ENCODE measurements around the gene GNAT3. TPM values are rescaled to one million over a fixed set of nuclear protein-coding genes. Genes with fewer than 3 reads are reported as not detected.

Gene GNAT3
- total and polyA plus RNA-seq, 2 donors (not counting 3 experiments of a cell fraction or from before 2014, with no cell fraction given) = not detected

DNA sequence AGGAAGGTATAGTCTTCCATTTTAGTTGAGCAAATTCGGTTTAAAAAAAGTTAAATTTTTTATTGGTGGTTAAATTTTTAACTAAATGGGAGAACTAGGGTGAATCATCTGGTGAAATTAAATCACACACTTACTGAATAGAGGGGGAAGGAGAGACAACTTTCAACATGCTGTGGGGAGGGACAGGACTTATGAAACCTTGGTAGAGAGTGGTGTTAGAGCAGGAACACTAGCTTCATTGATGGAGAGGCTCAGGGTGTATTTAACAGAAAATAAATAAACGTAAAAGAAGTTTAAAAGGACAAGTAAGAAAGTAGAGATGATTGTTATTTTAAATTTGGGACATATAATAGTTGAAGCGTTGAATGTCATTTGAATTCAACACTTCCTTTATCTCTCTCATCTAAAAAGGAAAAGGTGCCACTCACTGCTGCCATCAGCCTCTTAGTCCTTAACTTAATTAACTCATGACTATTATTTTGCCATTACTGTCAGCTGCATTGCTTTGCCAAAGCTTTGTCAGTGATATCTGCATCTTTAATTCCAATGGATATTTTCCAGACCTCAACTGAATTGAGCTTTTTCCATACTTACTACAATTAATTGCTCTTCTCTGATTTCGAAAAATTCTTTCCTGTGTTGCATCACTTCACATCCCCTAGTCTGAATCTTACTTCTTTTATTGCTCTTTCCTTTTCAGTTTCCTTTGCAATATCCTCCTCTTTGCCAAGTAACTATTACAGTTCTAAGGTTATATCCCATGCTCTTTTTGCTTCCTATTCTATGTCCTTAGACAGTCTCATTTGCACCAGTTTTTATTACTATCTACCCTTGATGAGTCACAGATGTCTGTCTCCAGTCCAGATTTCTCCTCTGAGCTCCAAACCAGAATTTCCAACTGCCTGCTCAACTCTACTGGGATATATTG lies 71.7 kb downstream of the GNAT3 start:
- Histone ChIP-seq H3K27ac (ENCODE audit: insufficient read depth, low read depth, low read length) (no peak overlapping the region), H3K36me3 (ENCODE audit: control insufficient read depth in 2 of 2, extremely low read depth in 1 of 2, insufficient read depth in 2 of 2, low read length in 2 of 2) (no peaks in the 10 kb centered on the region), H3K79me2 (ENCODE audit: control insufficient read depth, insufficient read depth, low read length) (no peaks in the 10 kb centered on the region), H3K9me3 (replicated peaks; ENCODE audit: control insufficient read depth, insufficient read depth, low read length) (no peaks in the 10 kb centered on the region), H3K9ac (replicated peaks; ENCODE audit: extremely low read depth, insufficient read depth, low read length) (no peak overlapping the region), H2AFZ (ENCODE audit: low read depth, low read length) (no peak overlapping the region), H3K4me3 (replicated peaks in 1 of 3; ENCODE audit: insufficient read depth in 1 of 3, low read depth in 1 of 3, low read length in 3 of 3) (no peak overlapping the region), H3K27me3 (ENCODE audit: control insufficient read depth in 2 of 2, insufficient read depth in 2 of 2, low read length in 2 of 2) (no peaks in the 10 kb centered on the region), H3K4me2 (ENCODE audit: insufficient read depth, low read length) (no peak overlapping the region), H3K9me1 (replicated peaks; ENCODE audit: control insufficient read depth, extremely low read depth, insufficient read depth, low read length) (no peaks in the 10 kb centered on the region), H4K20me1 (replicated peaks; ENCODE audit: control insufficient read depth, extremely low read depth, insufficient read depth, low read length) (no peaks in the 10 kb centered on the region), H3K4me1 (ENCODE audit: control insufficient read depth, extremely low read depth, insufficient read depth, low read length) (no peaks in the 10 kb centered on the region)
- TF ChIP-seq FOS (IDR thresholded peaks at IDR 0.05; ENCODE audit: borderline replicate concordance, insufficient read depth, low read length) (peak; percentile 64), POLR2A (IDR thresholded peaks at IDR 0.05; ENCODE audit: low read depth, low read length) (no peak), POLR2AphosphoS5 (IDR thresholded peaks at IDR 0.05; ENCODE audit: insufficient read depth, low read depth, low read length) (no peak), EZH2 (IDR thresholded peaks at IDR 0.05; ENCODE audit: borderline replicate concordance, low read depth, low read length, severe bottlenecking) (no peak), MYC (IDR thresholded peaks at IDR 0.05; ENCODE audit: low read depth, low read length) (no peak), GATA2 (IDR thresholded peaks at IDR 0.05; ENCODE audit: insufficient read depth, insufficient read length, low read depth, low read length) (peak; percentile 19)
- dilution Hi-C loops (cut with MboI; ENCODE audit: extremely low pct_ligation_motif_present, low sequenced_read_pairs) (no loop called here), intact Hi-C loops (cut with micrococcal nuclease) (no loop called here)
- ChIA-PET POLR2A (no interaction called here), CTCF (interaction anchor here (1.0 to 1.5 kb wide), 5 partner anchors 9 to 380 kb away, joined by 3 to 7 read pairs (median 4); no protein-coding TSS in a partner anchor)
- DNase-seq (ENCODE audit: low read depth, low spot score) (peak; percentile 31), FAIRE-seq (no peak)
- BruUV-seq (replicated peaks) = no TSS peak

DNA sequence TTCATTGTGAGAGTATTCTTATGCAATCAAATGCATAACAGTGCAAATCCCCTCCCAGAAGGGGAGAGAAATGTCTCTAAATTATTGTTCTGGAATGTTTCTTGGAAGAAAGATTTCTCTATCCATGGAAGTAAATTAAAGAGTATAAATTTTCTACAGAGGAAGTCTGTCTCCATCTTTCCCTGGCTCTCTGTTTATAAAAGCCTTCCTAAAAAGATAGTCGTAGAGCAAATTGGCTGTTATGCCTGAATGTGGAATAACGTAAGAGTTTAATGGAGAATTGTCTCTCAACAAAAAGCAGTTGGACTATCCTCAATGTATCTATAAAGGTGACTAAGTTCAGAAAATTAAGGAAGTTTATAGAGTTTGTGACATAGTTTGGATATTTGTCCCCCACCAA lies 76.3 kb downstream of the GNAT3 start:
- CTCF ChIA-PET = interaction anchor here (1.3 kb wide), 1 partner anchor 43 kb away, joined by 3 read pairs; no protein-coding TSS in a partner anchor
- H3K9me3 ChIP-seq (replicated peaks; ENCODE audit: control insufficient read depth, insufficient read depth, low read length) = no peaks in the 10 kb centered on the region
- POLR2A ChIA-PET = no interaction called here

More for the DNA sequence above, 76.3 kb downstream of the GNAT3 start:
- Histone ChIP-seq H3K79me2 (ENCODE audit: control insufficient read depth, insufficient read depth, low read length) (no peaks in the 10 kb centered on the region), H3K4me1 (ENCODE audit: control insufficient read depth, extremely low read depth, insufficient read depth, low read length) (no peaks in the 10 kb centered on the region), H3K36me3 (ENCODE audit: control insufficient read depth in 2 of 2, extremely low read depth in 1 of 2, insufficient read depth in 2 of 2, low read length in 2 of 2) (no peaks in the 10 kb centered on the region), H4K20me1 (replicated peaks; ENCODE audit: control insufficient read depth, extremely low read depth, insufficient read depth, low read length) (no peaks in the 10 kb centered on the region), H3K4me3 (replicated peaks in 1 of 3; ENCODE audit: insufficient read depth in 1 of 3, low read depth in 1 of 3, low read length in 3 of 3) (no peak overlapping the region), H3K4me2 (ENCODE audit: insufficient read depth, low read length) (no peak overlapping the region), H3K9ac (replicated peaks; ENCODE audit: extremely low read depth, insufficient read depth, low read length) (no peak overlapping the region), H2AFZ (ENCODE audit: low read depth, low read length) (no peak overlapping the region), H3K9me1 (replicated peaks; ENCODE audit: control insufficient read depth, extremely low read depth, insufficient read depth, low read length) (no peaks in the 10 kb centered on the region), H3K27ac (ENCODE audit: insufficient read depth, low read depth, low read length) (no peak overlapping the region), H3K27me3 (ENCODE audit: control insufficient read depth in 2 of 2, insufficient read depth in 2 of 2, low read length in 2 of 2) (no peaks in the 10 kb centered on the region)
- TF ChIP-seq FOS (IDR thresholded peaks at IDR 0.05; ENCODE audit: borderline replicate concordance, insufficient read depth, low read length) (no peak), GATA2 (IDR thresholded peaks at IDR 0.05; ENCODE audit: insufficient read depth, insufficient read length, low read depth, low read length) (no peak), MYC (IDR thresholded peaks at IDR 0.05; ENCODE audit: low read depth, low read length) (no peak)
- TF ChIP-seq, protein P1, sequence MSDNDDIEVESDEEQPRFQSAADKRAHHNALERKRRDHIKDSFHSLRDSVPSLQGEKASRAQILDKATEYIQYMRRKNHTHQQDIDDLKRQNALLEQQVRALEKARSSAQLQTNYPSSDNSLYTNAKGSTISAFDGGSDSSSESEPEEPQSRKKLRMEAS (IDR thresholded peaks at IDR 0.05; ENCODE audit: insufficient read depth, insufficient read length) = no peak
- TF ChIP-seq, protein P2, sequence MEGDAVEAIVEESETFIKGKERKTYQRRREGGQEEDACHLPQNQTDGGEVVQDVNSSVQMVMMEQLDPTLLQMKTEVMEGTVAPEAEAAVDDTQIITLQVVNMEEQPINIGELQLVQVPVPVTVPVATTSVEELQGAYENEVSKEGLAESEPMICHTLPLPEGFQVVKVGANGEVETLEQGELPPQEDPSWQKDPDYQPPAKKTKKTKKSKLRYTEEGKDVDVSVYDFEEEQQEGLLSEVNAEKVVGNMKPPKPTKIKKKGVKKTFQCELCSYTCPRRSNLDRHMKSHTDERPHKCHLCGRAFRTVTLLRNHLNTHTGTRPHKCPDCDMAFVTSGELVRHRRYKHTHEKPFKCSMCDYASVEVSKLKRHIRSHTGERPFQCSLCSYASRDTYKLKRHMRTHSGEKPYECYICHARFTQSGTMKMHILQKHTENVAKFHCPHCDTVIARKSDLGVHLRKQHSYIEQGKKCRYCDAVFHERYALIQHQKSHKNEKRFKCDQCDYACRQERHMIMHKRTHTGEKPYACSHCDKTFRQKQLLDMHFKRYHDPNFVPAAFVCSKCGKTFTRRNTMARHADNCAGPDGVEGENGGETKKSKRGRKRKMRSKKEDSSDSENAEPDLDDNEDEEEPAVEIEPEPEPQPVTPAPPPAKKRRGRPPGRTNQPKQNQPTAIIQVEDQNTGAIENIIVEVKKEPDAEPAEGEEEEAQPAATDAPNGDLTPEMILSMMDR (IDR thresholded peaks at IDR 0.05; ENCODE audit: extremely low read depth in 1 of 2, insufficient read depth in 1 of 2, low read depth in 1 of 2, low read length in 2 of 2) = no peak
- FAIRE-seq (no peak), DNase-seq (ENCODE audit: low read depth, low spot score) (no peak)
- dilution Hi-C loops (cut with MboI; ENCODE audit: extremely low pct_ligation_motif_present, low sequenced_read_pairs) (no loop called here), intact Hi-C loops (cut with micrococcal nuclease) (no loop called here)
- no TSS peak for BruUV-seq (replicated peaks)

Measured in endothelial cell of umbilical vein (primary cell).